Activated CD8-positive, alpha-beta T cell treated with anti-CD3 and anti-CD28 coated beads for 36 hours (primary cell): ENCODE data around the gene C1orf52. TPM values are rescaled to one million over a fixed set of nuclear protein-coding genes. Genes with fewer than 3 reads are reported as not detected.

ENCODE experiments used
- ATAC-seq: fragments of 200-7000 bp; cut with Tn5 transposase; one replicate; pipeline ENCODE4 v1.10.0; 2021; ENCODE audit warnings: mild to moderate bottlenecking, moderate library complexity
- CTCF ChIA-PET: fragments of 350-600 bp; sonication (Branson Sonifier 250); formaldehyde crosslinking; loops from one replicate; lab custom pipeline; 2021; ENCODE audit warnings: antibody characterized with exemption; lab: Charles Lee
- POLR2A ChIA-PET: fragments of 350-600 bp; sonication (Branson Sonifier 250); formaldehyde crosslinking; loops from one replicate; lab custom pipeline; 2021; ENCODE audit warnings: antibody characterized with exemption; lab: Charles Lee
- DNase-seq: peaks from one replicate; pipeline ENCODE4 v3.0.0-alpha.2; 2020
- H3K27ac Mint-ChIP-seq: one replicate; pipeline ENCODE4 v1.8.0; 2021; ENCODE audit warnings: mild to moderate bottlenecking, mixed read lengths
- H3K27me3 Mint-ChIP-seq: one replicate; pipeline ENCODE4 v1.8.0; 2021; ENCODE audit warnings: mixed read lengths
- H3K36me3 Mint-ChIP-seq: one replicate; pipeline ENCODE4 v1.8.0; 2021; ENCODE audit warnings: low read depth, mixed read lengths
- H3K4me1 Mint-ChIP-seq: one replicate; pipeline ENCODE4 v1.8.0; 2021; ENCODE audit warnings: low read depth, mixed read lengths
- H3K4me3 Mint-ChIP-seq: one replicate; pipeline ENCODE4 v1.8.0; 2021; ENCODE audit warnings: mild to moderate bottlenecking, moderate library complexity, mixed read lengths
- H3K9me3 Mint-ChIP-seq: one replicate; pipeline ENCODE4 v1.8.0; 2021; ENCODE audit warnings: mixed read lengths
- intact Hi-C: fragments of 100-400 bp; cut with micrococcal nuclease; formaldehyde crosslinking; loops from one replicate; pipeline ENCODE4 v1.10.0; 2022
- total RNA-seq, 2 experiments: library from RNA; stranded (reverse); gene quantifications; one replicate each; pipeline ENCODE4 v1.2.3, GENCODE V29; 2021
- TF ChIP-seq, protein P1 (sequence below): fragments of 200-600 bp; IDR thresholded peaks from one replicate; pipeline ENCODE4 v1.8.0; 2022; ENCODE audit warnings: antibody characterized with exemption, mild to moderate bottlenecking

C1orf52 gene
- total RNA-seq, 2 experiments from 2014 or later = 26.8 to 35.7 TPM

DNA sequence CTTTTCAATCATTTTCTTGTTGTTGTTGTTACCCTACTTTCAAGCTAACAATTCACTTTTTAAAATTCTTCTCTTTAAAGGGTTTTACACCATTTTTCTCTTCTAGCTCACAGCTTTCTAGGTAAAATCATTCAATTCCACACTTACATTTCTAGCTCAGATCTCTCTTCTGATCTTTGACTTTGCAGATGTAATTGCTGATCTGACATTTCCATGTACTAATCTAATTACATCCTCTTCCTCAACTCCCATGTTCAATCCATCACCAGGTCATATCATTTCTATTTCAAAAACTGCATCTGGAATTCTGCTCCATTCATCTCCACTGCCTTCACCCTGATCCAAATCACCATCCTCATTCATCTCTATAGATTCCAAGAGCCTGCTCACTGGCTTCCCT, 13.9 kb upstream of the C1orf52 start:
- TF ChIP-seq, protein P1, sequence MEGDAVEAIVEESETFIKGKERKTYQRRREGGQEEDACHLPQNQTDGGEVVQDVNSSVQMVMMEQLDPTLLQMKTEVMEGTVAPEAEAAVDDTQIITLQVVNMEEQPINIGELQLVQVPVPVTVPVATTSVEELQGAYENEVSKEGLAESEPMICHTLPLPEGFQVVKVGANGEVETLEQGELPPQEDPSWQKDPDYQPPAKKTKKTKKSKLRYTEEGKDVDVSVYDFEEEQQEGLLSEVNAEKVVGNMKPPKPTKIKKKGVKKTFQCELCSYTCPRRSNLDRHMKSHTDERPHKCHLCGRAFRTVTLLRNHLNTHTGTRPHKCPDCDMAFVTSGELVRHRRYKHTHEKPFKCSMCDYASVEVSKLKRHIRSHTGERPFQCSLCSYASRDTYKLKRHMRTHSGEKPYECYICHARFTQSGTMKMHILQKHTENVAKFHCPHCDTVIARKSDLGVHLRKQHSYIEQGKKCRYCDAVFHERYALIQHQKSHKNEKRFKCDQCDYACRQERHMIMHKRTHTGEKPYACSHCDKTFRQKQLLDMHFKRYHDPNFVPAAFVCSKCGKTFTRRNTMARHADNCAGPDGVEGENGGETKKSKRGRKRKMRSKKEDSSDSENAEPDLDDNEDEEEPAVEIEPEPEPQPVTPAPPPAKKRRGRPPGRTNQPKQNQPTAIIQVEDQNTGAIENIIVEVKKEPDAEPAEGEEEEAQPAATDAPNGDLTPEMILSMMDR = no peak
- Mint-ChIP-seq H3K9me3 (no peaks in the 10 kb centered on the region), H3K4me3 (no peak overlapping the region), H3K27ac (no peak overlapping the region), H3K27me3 (no peaks in the 10 kb centered on the region), H3K36me3 (peaks cover 44% of the 10 kb centered on the region), H3K4me1 (peaks cover 51% of the 10 kb centered on the region)
- CTCF ChIA-PET = interaction anchor here (0.9 to 12.0 kb wide), 4 partner anchors 12 to 329 kb away, joined by 3 to 138 read pairs (median 12); partner anchors contain the start of gene C1orf52
- DNase-seq (no peak), ATAC-seq (no peak)
- intact Hi-C loops = no loop called here
- POLR2A ChIA-PET = interaction anchor here (1.5 kb wide), 1 partner anchor 14 kb away, joined by 8 read pairs; the partner anchor contains the start of gene C1orf52

- no peak for ATAC-seq
- ChIA-PET POLR2A (no interaction called here), CTCF (interaction anchor here (1.3 to 12.0 kb wide), 2 partner anchors 8 to 14 kb away, joined by 7 to 138 read pairs; partner anchors contain the start of gene C1orf52)
- Mint-ChIP-seq H3K4me3 (no peak overlapping the region), H3K36me3 (peaks cover 43% of the 10 kb centered on the region), H3K4me1 (peaks cover 37% of the 10 kb centered on the region), H3K27ac (no peak overlapping the region), H3K27me3 (no peaks in the 10 kb centered on the region), H3K9me3 (no peaks in the 10 kb centered on the region)
- no peak for DNase-seq
- TF ChIP-seq, protein P1 = no peak
- intact Hi-C loops = no loop called here
Observed at GRCh38 chr1:85268801-85269585, 9.5 kb upstream of the C1orf52 start.

DNA sequence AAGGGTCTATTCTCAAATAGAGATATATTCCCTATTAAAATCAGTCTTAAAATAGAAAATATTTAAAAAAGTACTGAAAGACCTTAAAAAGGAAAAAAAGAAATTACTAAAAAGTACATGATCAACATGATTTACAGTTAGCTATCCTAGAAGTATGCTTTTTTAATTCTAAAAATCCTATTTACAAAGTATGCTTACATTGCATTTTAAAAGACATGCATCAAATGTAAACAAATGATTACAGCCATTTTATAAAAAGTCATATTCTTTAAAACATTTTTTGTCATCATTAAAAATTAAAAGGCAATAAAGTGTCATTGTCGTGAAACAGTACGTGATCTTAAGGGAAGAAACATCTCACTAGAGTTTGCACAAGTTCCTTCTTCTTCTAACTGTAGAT, 7.9 kb upstream of the C1orf52 start:
- ATAC-seq = no peak
- POLR2A ChIA-PET = no interaction called here
- TF ChIP-seq, protein P1 = no peak
- intact Hi-C loops = no loop called here
- no peak overlapping the region for H3K27ac Mint-ChIP-seq
- H3K27me3 Mint-ChIP-seq = no peaks in the 10 kb centered on the region
- H3K4me1 Mint-ChIP-seq = peaks cover 22% of the 10 kb centered on the region
- H3K9me3 Mint-ChIP-seq = no peaks in the 10 kb centered on the region
- peaks cover 33% of the 10 kb centered on the region for H3K36me3 Mint-ChIP-seq
- no peak overlapping the region for H3K4me3 Mint-ChIP-seq
- CTCF ChIA-PET = interaction anchor here (1.4 to 12.0 kb wide), 3 partner anchors 6 to 322 kb away, joined by 3 to 138 read pairs (median 3); partner anchors contain the start of gene C1orf52
- DNase-seq = no peak

DNA sequence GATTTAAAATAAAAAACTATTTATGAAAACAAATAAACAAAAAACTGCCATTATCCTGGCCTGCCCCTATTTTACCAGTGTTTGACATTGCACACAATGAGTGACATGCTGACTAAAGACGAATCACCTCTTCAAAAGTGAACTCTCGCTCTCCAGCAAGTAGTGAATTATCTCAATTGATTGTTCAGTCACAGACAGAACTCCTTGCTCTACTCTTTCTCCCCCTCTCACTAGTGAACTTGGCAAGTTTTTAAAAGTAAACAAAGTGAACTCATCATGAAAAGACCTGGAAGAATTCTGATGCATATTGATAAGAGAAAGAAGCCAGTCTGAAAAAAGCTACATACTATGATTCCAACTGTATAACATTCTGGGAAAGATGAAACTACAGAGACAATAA, 4.7 kb upstream of the C1orf52 start:
- POLR2A ChIA-PET = no interaction called here
- Mint-ChIP-seq H3K4me3 (no peak overlapping the region), H3K36me3 (peaks cover 18% of the 10 kb centered on the region)

More for the DNA sequence above, 4.7 kb upstream of the C1orf52 start:
- TF ChIP-seq, protein P1 = no peak
- Mint-ChIP-seq H3K27ac (no peak overlapping the region), H3K9me3 (peaks cover 5% of the 10 kb centered on the region), H3K27me3 (no peaks in the 10 kb centered on the region), H3K4me1 (peaks cover 11% of the 10 kb centered on the region)
- intact Hi-C loops = no loop called here
- ATAC-seq = no peak
- CTCF ChIA-PET = interaction anchor here (1.7 to 7.7 kb wide), 3 partner anchors 9 to 319 kb away, joined by 5 to 138 read pairs (median 14); partner anchors contain the start of gene BCL10
- no peak for DNase-seq
